Measurements from ENCODE around the gene VMO1.

VMO1 gene

DNA sequence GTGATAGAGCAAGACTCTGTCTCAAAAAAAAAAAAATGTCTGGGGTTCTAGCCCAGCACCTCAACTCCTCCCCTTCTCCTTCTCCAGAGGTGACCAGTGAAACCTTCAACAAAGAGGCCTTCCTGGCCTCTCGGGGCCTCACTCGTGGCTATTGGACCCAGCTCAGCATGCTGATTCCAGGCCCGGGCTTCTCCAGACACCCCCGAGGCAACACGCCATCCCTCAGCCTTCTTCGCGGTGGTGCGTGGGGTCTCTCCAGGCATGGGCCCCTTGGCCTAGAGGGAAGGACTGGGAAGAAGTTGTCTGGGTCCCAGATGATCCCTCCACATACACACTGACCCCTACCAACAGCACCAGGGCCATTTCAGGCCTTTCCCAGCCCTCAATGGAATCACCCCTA is 42.9 kb downstream of the VMO1 start:
- H3K36me3 ChIP-seq (ENCODE audit: control insufficient read depth in 2 of 2, insufficient read depth in 2 of 2, low read length in 2 of 2): no peaks in the 10 kb centered on the region
- H3K9ac ChIP-seq (ENCODE audit: low read depth in 1 of 2, low read length in 2 of 2): no peak overlapping the region
- H3K27ac ChIP-seq (ENCODE audit: low read depth in 2 of 2, low read length in 2 of 2): no peak overlapping the region
- no peaks in the 10 kb centered on the region for H3K9me3 ChIP-seq (ENCODE audit: control insufficient read depth in 2 of 2, low read length in 2 of 2)
- no peak overlapping the region for H3K4me3 ChIP-seq (ENCODE audit: low read length in 2 of 2)
- H3K4me1 ChIP-seq (ENCODE audit: control insufficient read depth in 2 of 2, insufficient read depth in 2 of 2, low read length in 2 of 2): peaks cover 8 to 16% of the 10 kb centered on the region in 2 donors
- H3K27me3 ChIP-seq (ENCODE audit: control insufficient read depth in 2 of 2, insufficient read depth in 2 of 2, low read length in 2 of 2): peaks cover 0 to 5% of the 10 kb centered on the region in 2 donors

DNA sequence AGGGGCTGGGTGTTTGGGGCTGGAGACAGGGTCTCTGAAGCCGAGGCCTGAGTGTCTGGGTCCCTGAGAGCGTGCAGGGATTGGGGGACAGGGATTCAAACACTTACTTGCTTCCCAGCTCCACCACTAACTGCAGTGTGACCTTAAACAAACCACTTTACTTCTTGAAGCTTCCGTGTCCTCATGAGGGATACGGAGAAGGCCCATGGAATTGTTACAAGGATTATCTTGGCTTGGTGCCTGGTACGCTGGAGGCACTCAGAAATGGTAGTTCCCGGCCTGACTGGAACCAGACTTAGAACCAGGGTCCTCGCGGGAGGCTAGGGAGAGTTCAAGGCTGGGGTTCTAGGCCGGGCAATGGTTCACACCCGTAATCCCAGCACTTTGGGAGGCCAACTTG is 43.5 kb downstream of the VMO1 start:
- Histone ChIP-seq H3K9me3 (ENCODE audit: control insufficient read depth in 2 of 2, low read length in 2 of 2) (no peaks in the 10 kb centered on the region), H3K27ac (ENCODE audit: low read depth in 2 of 2, low read length in 2 of 2) (no peak overlapping the region), H3K27me3 (ENCODE audit: control insufficient read depth in 2 of 2, insufficient read depth in 2 of 2, low read length in 2 of 2) (peaks cover 0 to 5% of the 10 kb centered on the region in 2 donors), H3K36me3 (ENCODE audit: control insufficient read depth in 2 of 2, insufficient read depth in 2 of 2, low read length in 2 of 2) (no peaks in the 10 kb centered on the region), H3K9ac (ENCODE audit: low read depth in 1 of 2, low read length in 2 of 2) (no peak overlapping the region), H3K4me1 (ENCODE audit: control insufficient read depth in 2 of 2, insufficient read depth in 2 of 2, low read length in 2 of 2) (peaks cover 8 to 18% of the 10 kb centered on the region in 2 donors), H3K4me3 (ENCODE audit: low read length in 2 of 2) (no peak overlapping the region)

DNA sequence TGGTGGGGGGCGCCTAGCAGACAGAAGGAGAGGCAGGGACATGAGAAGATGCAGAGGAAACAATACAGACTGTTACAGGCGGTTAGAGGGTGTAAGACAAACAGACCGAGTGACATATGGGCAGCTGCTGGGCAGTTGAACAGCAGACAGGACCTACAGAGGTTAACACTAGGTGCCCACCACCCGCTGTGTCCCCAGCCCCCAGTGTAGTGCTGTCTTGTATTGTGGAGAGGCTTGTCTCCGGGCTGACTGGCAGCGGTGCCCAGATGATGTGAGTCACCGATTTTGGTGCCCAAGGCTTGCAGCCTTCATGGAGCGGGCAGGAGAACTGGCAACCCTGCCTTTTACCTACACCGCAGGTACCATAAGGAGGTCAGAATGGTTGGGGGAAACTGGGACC is 44.0 kb downstream of the VMO1 start:
- H3K27me3 ChIP-seq (ENCODE audit: control insufficient read depth in 2 of 2, insufficient read depth in 2 of 2, low read length in 2 of 2): peaks cover 0 to 5% of the 10 kb centered on the region in 2 donors
- no peak overlapping the region for H3K27ac ChIP-seq (ENCODE audit: low read depth in 2 of 2, low read length in 2 of 2)

DNA sequence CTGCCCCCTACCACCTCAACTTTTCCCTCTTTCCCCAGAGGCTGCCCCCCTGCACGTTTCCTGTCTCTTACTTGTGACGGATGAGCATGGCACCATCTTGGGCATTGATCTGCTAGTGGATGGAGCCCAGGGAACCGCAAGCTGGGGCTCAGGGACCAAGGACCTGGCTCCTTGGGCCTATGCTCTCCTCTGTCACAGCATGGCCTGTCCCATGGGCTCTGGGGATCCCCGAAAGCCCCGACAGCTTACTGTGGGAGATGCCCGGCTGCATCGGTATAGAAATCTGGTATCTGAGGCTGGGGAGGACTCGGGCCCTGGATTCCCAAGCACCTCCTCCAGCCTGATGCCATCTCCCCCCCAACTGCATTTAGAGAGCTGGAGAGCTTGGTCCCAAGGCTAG is 44.6 kb downstream of the VMO1 start:
- Histone ChIP-seq H3K4me1 (ENCODE audit: control insufficient read depth in 2 of 2, insufficient read depth in 2 of 2, low read length in 2 of 2) (peaks cover 8 to 18% of the 10 kb centered on the region in 2 donors), H3K27me3 (ENCODE audit: control insufficient read depth in 2 of 2, insufficient read depth in 2 of 2, low read length in 2 of 2) (peaks cover 0 to 5% of the 10 kb centered on the region in 2 donors), H3K4me3 (ENCODE audit: low read length in 2 of 2) (no peak overlapping the region), H3K9me3 (ENCODE audit: control insufficient read depth in 2 of 2, low read length in 2 of 2) (no peaks in the 10 kb centered on the region), H3K36me3 (ENCODE audit: control insufficient read depth in 2 of 2, insufficient read depth in 2 of 2, low read length in 2 of 2) (no peaks in the 10 kb centered on the region), H3K27ac (ENCODE audit: low read depth in 2 of 2, low read length in 2 of 2) (no peak overlapping the region), H3K9ac (ENCODE audit: low read depth in 1 of 2, low read length in 2 of 2) (no peak overlapping the region)

More for the DNA sequence above, 44.0 kb downstream of the VMO1 start:
- Histone ChIP-seq H3K4me1 (ENCODE audit: control insufficient read depth in 2 of 2, insufficient read depth in 2 of 2, low read length in 2 of 2) (peaks cover 8 to 18% of the 10 kb centered on the region in 2 donors), H3K9ac (ENCODE audit: low read depth in 1 of 2, low read length in 2 of 2) (no peak overlapping the region), H3K9me3 (ENCODE audit: control insufficient read depth in 2 of 2, low read length in 2 of 2) (no peaks in the 10 kb centered on the region), H3K4me3 (ENCODE audit: low read length in 2 of 2) (no peak overlapping the region), H3K36me3 (ENCODE audit: control insufficient read depth in 2 of 2, insufficient read depth in 2 of 2, low read length in 2 of 2) (no peaks in the 10 kb centered on the region)

DNA sequence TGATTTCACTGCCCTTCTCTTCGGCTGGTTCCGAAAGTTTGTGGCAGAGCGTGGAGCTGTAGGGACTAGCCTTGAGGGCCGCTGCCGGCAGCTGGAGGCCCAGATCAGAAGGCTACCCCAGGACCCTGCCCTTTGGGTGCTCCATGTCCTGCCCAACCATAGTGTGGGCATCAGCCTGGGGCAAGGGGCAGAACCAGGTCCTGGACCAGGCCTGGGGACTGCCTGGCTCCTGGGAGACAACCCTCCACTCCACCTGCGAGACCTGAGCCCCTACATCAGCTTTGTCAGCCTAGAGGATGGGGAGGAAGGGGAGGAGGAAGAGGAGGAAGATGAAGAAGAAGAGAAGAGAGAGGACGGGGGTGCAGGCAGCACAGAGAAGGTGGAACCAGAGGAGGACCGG is 45.6 kb downstream of the VMO1 start:
- no peak overlapping the region for H3K27ac ChIP-seq (ENCODE audit: low read depth in 2 of 2, low read length in 2 of 2)
- peaks cover 8 to 18% of the 10 kb centered on the region in 2 donors for H3K4me1 ChIP-seq (ENCODE audit: control insufficient read depth in 2 of 2, insufficient read depth in 2 of 2, low read length in 2 of 2)
- peaks cover 0 to 5% of the 10 kb centered on the region in 2 donors for H3K27me3 ChIP-seq (ENCODE audit: control insufficient read depth in 2 of 2, insufficient read depth in 2 of 2, low read length in 2 of 2)
- H3K9me3 ChIP-seq (ENCODE audit: control insufficient read depth in 2 of 2, low read length in 2 of 2): no peaks in the 10 kb centered on the region
- H3K9ac ChIP-seq (ENCODE audit: low read depth in 1 of 2, low read length in 2 of 2): no peak overlapping the region
- no peaks in the 10 kb centered on the region for H3K36me3 ChIP-seq (ENCODE audit: control insufficient read depth in 2 of 2, insufficient read depth in 2 of 2, low read length in 2 of 2)
- H3K4me3 ChIP-seq (ENCODE audit: low read length in 2 of 2): no peak overlapping the region

DNA sequence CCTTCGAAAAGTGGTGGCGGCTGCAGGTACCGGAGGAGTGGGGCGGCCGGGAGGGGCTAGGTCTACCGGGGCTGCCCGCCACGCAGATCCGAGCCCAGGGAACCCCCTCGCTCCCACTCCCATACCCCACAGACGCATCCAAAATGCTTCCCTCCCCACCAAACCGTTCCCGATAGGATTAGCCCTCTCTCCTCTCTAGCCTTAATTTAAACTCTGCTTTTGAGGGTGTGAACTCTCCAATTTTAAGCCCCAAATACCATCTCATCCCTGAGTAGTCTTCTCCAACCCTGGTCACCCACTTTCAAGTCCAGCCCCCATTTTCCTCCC is 46.2 kb downstream of the VMO1 start:
- Histone ChIP-seq H3K36me3 (ENCODE audit: control insufficient read depth in 2 of 2, insufficient read depth in 2 of 2, low read length in 2 of 2) (peaks cover 0 to 1% of the 10 kb centered on the region in 2 donors), H3K4me3 (ENCODE audit: low read length in 2 of 2) (peak overlapping the region; percentile 76 to 82), H3K9ac (ENCODE audit: low read depth in 1 of 2, low read length in 2 of 2) (peak overlapping the region; percentile 63 to 74), H3K4me1 (ENCODE audit: control insufficient read depth in 2 of 2, insufficient read depth in 2 of 2, low read length in 2 of 2) (peaks cover 8 to 14% of the 10 kb centered on the region in 2 donors), H3K9me3 (ENCODE audit: control insufficient read depth in 2 of 2, low read length in 2 of 2) (no peaks in the 10 kb centered on the region), H3K27ac (ENCODE audit: low read depth in 2 of 2, low read length in 2 of 2) (peak overlapping the region in 1 of 2 donors; percentile 65), H3K27me3 (ENCODE audit: control insufficient read depth in 2 of 2, insufficient read depth in 2 of 2, low read length in 2 of 2) (peaks cover 0 to 5% of the 10 kb centered on the region in 2 donors)

DNA sequence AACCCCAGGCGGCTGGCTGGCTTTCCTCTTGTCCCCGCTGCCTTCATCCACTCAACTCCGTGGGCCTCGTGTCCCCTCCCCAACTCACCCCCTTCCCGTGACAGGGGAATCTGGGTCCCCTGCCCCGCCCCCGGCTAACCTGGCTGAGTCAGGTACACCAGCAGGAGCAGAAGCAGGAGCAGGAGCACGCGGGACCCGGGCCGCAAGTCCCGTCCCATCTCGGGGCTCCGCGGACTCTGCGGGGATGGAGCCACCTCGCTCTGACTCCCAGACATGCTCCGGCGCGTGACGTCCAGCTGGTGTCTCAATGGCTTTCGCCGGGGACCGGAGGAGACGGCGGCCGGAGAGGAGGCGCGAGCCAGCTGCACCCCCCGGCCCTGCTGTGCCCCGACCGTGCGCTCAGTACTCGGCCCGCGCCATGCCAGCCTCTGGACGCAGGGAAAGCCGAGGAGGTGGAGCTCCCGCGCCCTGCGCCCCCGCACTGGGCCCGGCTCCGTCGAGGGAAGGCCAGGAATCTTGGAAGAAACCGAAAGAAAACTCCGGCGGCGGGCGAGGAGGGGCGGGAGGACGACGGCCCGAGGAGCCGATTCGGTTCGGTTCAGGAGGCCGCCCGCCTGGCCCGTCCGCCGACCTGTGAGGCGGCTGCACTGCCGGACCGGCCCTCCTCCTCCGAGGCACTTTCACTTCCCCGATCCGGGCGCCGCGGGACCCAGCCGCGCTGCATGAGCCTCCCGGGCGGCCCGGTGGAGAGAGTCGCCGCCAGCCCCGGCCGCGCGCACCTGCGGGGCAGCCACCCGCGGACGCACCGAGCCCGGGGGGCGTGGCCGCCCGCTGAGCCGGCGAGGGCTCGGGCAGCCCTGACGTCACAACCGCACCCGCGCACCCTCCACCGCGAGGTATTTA is 46.8 kb downstream of the VMO1 start, which contains the start of the genes CXCL16 and ZMYND15:
Gene CXCL16 (minus strand): TSS at position 807 of the 903 bp plus-strand sequence. CDS start 589 bp downstream, at position 218.
Gene ZMYND15 (plus strand): TSS at position 712 of the 903 bp plus-strand sequence. CDS start 716 bp downstream, outside the sequence.
- Histone ChIP-seq H3K4me3 (ENCODE audit: low read length in 2 of 2) (peak within 1 kb of the TSS; percentile 76 to 82), H3K27ac (ENCODE audit: low read depth in 2 of 2, low read length in 2 of 2) (peak within 1 kb of the TSS; percentile 56 to 65), H3K4me1 (ENCODE audit: control insufficient read depth in 2 of 2, insufficient read depth in 2 of 2, low read length in 2 of 2) (peaks cover 8 to 12% of the 10 kb centered on the region in 2 donors), H3K9me3 (ENCODE audit: control insufficient read depth in 2 of 2, low read length in 2 of 2) (no peaks in the 10 kb centered on the region), H3K27me3 (ENCODE audit: control insufficient read depth in 2 of 2, insufficient read depth in 2 of 2, low read length in 2 of 2) (peaks cover 0 to under 1% of the 10 kb centered on the region in 2 donors), H3K36me3 (ENCODE audit: control insufficient read depth in 2 of 2, insufficient read depth in 2 of 2, low read length in 2 of 2) (peaks cover 0 to 5% of the 10 kb centered on the region in 2 donors), H3K9ac (ENCODE audit: low read depth in 1 of 2, low read length in 2 of 2) (peak within 1 kb of the TSS; percentile 63 to 74)

DNA sequence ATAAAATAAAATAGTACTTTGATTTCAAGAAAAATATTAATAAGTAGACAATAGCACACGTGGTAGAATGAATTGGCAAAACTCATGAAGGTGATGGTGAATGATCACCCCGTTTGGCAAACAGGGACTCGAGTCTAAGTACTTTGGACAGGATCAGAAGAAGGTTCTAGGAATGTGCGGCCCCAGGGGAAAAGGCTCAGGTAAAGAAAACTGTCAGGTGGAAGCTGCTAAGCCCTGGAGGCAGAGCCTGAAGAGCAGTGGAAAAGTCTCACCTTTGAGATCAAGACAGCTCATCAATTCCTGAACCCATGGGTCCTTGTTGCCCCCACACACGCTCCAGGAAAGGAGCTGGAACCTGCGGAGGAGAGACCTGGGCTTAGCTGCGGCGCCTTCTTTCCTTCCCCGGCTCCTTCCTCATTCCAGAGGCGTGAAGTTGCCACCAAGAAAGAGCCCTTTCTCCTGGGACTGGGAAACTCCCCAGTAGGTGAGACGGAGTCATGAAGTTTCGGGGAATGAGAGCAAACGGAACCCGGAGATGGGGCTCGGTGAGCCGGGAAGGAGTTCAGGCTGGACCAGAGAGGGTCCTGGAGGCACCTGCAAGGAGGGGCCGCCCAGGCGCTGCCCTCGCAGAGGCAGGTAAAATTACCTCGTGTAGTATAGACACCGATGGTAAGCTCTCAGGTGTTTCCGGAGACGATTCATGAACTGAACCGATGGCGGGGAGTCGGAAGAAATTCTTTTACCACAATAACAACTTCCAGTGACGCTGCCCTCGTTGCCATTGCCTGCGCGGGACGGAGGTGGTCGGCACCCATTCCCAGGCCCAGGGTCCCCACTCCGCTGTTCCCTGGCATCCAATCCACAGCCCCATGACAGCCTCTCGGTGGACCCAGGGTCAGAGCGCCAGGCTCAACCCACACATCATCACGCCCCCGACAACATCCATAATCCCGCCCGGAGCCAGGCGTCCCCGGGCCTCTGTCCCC is 47.7 kb downstream of the VMO1 start:
- peaks cover 8 to 12% of the 10 kb centered on the region in 2 donors for H3K4me1 ChIP-seq (ENCODE audit: control insufficient read depth in 2 of 2, insufficient read depth in 2 of 2, low read length in 2 of 2)
- no peaks in the 10 kb centered on the region for H3K9me3 ChIP-seq (ENCODE audit: control insufficient read depth in 2 of 2, low read length in 2 of 2)
- H3K27ac ChIP-seq (ENCODE audit: low read depth in 2 of 2, low read length in 2 of 2): peak overlapping the region; percentile 56 to 65
- H3K9ac ChIP-seq (ENCODE audit: low read depth in 1 of 2, low read length in 2 of 2): peak overlapping the region; percentile 63 to 74
- H3K27me3 ChIP-seq (ENCODE audit: control insufficient read depth in 2 of 2, insufficient read depth in 2 of 2, low read length in 2 of 2): no peaks in the 10 kb centered on the region
- H3K36me3 ChIP-seq (ENCODE audit: control insufficient read depth in 2 of 2, insufficient read depth in 2 of 2, low read length in 2 of 2): peaks cover 0 to 5% of the 10 kb centered on the region in 2 donors
- peak overlapping the region; percentile 76 to 82 for H3K4me3 ChIP-seq (ENCODE audit: low read length in 2 of 2)

DNA sequence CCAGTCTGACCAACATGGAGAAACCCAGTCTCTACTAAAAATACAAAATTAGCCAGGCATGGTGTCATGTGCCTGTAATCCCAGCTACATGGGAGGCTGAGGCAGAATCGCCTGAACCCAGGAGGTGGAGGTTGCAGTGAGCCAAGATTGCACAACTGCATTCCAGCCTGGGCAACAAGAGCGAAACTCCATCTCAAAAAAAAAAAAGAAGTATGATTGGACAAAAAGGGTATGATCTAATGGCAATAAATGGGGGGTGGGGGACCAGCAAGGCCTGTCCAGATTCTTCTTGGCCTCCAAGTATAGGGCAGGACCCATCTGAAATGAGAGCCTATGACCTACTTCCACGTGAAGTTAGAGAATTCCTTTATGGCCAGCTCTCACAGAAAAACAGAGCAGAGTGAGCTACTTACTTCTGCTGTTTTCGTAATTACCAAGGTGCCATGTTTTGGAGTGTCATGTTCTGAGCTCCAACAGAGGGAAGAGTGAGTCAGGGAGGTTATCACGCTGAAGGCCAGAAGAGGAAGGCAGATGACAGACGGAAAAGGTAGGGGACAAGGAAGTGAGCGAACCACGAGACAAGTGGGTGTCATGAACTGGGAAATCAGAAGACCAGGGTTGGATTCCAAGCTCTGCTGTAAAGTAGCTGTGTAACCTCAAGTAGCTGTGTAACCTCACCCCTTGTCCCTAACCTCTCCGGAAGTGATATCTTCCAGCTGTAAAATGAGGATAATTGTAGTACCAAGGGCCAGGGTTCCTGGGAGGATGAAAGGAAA is 50.1 kb downstream of the VMO1 start:
- Histone ChIP-seq H3K4me3 (ENCODE audit: low read length in 2 of 2) (no peak overlapping the region), H3K9ac (ENCODE audit: low read depth in 1 of 2, low read length in 2 of 2) (no peak overlapping the region), H3K36me3 (ENCODE audit: control insufficient read depth in 2 of 2, insufficient read depth in 2 of 2, low read length in 2 of 2) (peaks cover 0 to 7% of the 10 kb centered on the region in 2 donors), H3K27ac (ENCODE audit: low read depth in 2 of 2, low read length in 2 of 2) (no peak overlapping the region), H3K27me3 (ENCODE audit: control insufficient read depth in 2 of 2, insufficient read depth in 2 of 2, low read length in 2 of 2) (no peaks in the 10 kb centered on the region), H3K4me1 (ENCODE audit: control insufficient read depth in 2 of 2, insufficient read depth in 2 of 2, low read length in 2 of 2) (peaks cover 17 to 18% of the 10 kb centered on the region in 2 donors), H3K9me3 (ENCODE audit: control insufficient read depth in 2 of 2, low read length in 2 of 2) (no peaks in the 10 kb centered on the region)
